ENCODE data around the gene RNF169. TPM values are rescaled to one million over a fixed set of nuclear protein-coding genes. Genes with fewer than 3 reads are reported as not detected.

RNF169 gene
- total RNA-seq, 2 donors from 2014 or later, result 10.6 to 10.7 TPM

GRCh38 chr11:74847895-74848294, 99.2 kb downstream of the RNF169 start:
- TF ChIP-seq CTCF (IDR thresholded peaks at IDR 0.05), result no peak
- H3K4me3 ChIP-seq, result no peak overlapping the region
- H3K27ac ChIP-seq, result no peak overlapping the region
- no peaks in the 10 kb centered on the region for H3K27me3 ChIP-seq
- H3K36me3 ChIP-seq, result peaks cover 33% of the 10 kb centered on the region
- no peaks in the 10 kb centered on the region for H3K9me3 ChIP-seq
- no peaks in the 10 kb centered on the region for H3K4me1 ChIP-seq
- no peak for DNase-seq (ENCODE audit: low spot score)

- H3K4me1 ChIP-seq, result no peaks in the 10 kb centered on the region
- DNase-seq (ENCODE audit: low spot score), result no peak
- H3K4me3 ChIP-seq, result no peak overlapping the region
- peaks cover 18% of the 10 kb centered on the region for H3K36me3 ChIP-seq
- no peaks in the 10 kb centered on the region for H3K9me3 ChIP-seq
- H3K27me3 ChIP-seq, result no peaks in the 10 kb centered on the region
- no peak overlapping the region for H3K27ac ChIP-seq
- no peak for TF ChIP-seq CTCF (IDR thresholded peaks at IDR 0.05)
Observed at GRCh38 chr11:74849525-74850391, 101.1 kb downstream of the RNF169 start.

- Histone ChIP-seq H3K9me3 (no peaks in the 10 kb centered on the region), H3K4me1 (no peaks in the 10 kb centered on the region), H3K4me3 (no peak overlapping the region), H3K27ac (no peak overlapping the region), H3K27me3 (no peaks in the 10 kb centered on the region), H3K36me3 (peaks cover 18% of the 10 kb centered on the region)
- DNase-seq (ENCODE audit: low spot score), result no peak
- TF ChIP-seq CTCF (IDR thresholded peaks at IDR 0.05), result no peak
Observed at GRCh38 chr11:74853223-74853622, 104.6 kb downstream of the RNF169 start.

- Histone ChIP-seq H3K27me3 (no peaks in the 10 kb centered on the region), H3K4me1 (no peaks in the 10 kb centered on the region), H3K27ac (no peak overlapping the region), H3K4me3 (no peak overlapping the region), H3K36me3 (peaks cover 65% of the 10 kb centered on the region), H3K9me3 (peaks cover 4 to 8% of the 10 kb centered on the region in 2 donors)
- TF ChIP-seq CTCF (IDR thresholded peaks at IDR 0.05), result no peak
- no peak for DNase-seq (ENCODE audit: low spot score)
Observed at GRCh38 chr11:74860743-74861142, 112.1 kb downstream of the RNF169 start.

GRCh38 chr11:74863410-74863809, 114.8 kb downstream of the RNF169 start:
- no peak for DNase-seq (ENCODE audit: low spot score)
- Histone ChIP-seq H3K9me3 (peaks cover 22 to 34% of the 10 kb centered on the region in 2 donors), H3K27me3 (no peaks in the 10 kb centered on the region), H3K27ac (no peak overlapping the region), H3K36me3 (peaks cover 69% of the 10 kb centered on the region), H3K4me1 (no peaks in the 10 kb centered on the region), H3K4me3 (no peak overlapping the region)
- TF ChIP-seq CTCF (IDR thresholded peaks at IDR 0.05), result no peak
